ENCODE data around the gene ZNF668.

The ZNF668 gene

GRCh38 chr16:31073970-31074813 is at the start of gene ZNF668, which contains the start of gene ZNF646:
TSS of gene ZNF668 (minus strand) at chr16:31074240. CDS start at chr16:31064459, 9,781 bp downstream.
TSS of gene ZNF646 (plus strand) at chr16:31074422. CDS start at chr16:31076325, 1,903 bp downstream.
- peak; percentile 97 to 98 for DNase-seq

DNA sequence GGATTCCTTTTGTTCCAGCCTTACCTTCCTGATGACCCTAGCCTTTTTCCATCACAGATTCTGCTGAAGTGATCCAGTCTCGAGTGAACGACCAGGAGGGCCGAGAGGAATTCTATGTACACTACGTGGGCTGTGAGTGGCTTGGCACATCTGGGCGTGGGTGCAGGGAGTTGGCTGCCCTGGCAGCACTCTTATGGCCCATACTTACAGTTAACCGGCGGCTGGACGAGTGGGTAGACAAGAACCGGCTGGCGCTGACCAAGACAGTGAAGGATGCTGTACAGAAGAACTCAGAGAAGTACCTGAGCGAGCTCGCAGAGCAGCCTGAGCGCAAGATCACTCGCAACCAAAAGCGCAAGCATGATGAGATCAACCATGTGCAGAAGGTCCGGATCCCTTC is 46.1 kb upstream of the ZNF668 start:
- no peak for DNase-seq

DNA sequence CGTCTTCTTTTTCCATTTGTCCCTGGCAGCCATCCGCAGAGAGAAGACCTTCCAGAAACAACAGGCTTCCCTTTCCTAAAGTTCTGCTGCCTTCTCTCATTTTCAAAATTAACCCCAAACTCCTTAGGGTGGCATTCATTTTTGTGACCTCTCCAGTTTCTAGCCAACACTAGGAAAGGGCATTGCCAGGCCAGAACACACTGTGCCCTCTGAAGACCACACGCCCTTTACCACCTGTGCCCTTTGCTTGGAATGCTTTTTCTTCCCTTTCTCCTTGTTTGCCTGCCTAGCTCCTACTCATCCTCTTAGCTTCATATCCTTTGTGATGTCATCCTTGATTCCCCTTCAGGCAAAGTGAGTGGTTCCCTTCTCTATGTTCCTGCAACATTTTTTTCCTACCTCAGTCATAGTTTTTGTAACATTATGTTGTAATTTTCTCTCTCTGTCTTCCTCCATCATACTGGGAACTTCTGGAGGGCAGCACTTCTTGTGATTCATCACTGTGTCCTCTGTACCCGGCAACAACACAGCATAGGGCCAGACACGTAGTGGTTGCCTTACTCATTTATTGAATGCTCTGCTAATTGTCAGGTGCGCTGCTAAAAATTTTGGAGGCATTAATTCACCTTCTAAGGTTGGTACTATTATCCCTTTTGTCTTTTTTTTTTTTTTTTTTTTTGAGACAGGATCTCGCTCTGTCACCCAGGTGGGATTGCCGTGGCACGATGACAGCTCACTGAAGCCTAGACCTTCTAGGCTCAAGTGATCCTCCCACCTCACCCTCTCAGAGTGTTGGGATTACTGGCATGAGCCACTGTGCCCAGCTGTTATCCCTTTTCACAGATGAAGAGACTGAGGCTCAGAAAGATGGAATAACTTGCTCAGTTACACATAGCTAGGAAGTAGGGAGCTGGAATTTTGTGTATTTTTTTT is 44.4 kb upstream of the ZNF668 start:
- no peak for DNase-seq

DNA sequence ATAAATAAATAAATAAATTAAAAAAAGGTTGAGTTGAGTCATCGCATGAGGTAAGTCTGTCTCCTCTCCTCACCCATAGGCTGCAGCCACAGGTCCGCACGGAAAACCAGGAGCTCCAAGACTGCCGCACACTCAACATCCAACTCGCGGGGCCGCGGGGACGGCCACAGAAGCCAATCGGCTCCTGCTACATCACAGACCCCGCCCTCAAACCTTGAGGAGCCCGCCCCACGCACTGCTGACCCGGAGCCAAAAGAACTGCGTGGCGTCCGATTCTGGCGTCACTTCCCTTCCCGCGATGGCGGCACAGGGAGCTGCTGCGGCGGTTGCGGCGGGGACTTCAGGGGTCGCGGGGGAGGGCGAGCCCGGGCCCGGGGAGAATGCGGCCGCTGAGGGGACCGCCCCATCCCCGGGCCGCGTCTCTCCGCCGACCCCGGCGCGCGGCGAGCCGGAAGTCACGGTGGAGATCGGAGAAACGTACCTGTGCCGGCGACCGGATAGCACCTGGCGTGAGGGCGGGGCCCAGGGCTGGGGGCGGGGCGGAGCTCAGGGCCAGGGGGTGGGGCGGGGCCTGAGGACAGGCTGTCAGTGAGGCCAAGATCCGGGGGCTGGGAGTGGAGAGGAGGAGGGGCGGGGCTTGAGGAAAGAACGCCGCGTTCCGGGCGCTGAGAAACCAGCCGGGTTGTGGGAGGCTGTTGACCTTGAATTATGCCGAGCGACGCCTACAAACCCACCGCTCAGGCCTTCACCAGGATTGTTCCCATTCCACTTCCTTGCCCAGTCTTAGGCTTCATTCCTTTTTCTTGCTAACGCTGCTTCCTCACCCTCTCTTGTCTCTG is 43.6 kb upstream of the ZNF668 start, which contains the start of gene KAT8:
Gene KAT8 (plus strand): TSS at position 281 of the 839 bp plus-strand sequence. CDS start 18 bp downstream, at position 299.
- peak; percentile 97 to 98 for DNase-seq

- no peak for DNase-seq
Measured at GRCh38 chr16:31114468-31114867, 40.4 kb upstream of the ZNF668 start.

GRCh38 chr16:31113121-31114120 is 39.4 kb upstream of the ZNF668 start:
- DNase-seq: no peak

GRCh38 chr16:31112711-31113110 is 38.7 kb upstream of the ZNF668 start:
- DNase-seq: no peak

- DNase-seq: no peak
Measured at GRCh38 chr16:31111881-31112466, 37.9 kb upstream of the ZNF668 start.

DNA sequence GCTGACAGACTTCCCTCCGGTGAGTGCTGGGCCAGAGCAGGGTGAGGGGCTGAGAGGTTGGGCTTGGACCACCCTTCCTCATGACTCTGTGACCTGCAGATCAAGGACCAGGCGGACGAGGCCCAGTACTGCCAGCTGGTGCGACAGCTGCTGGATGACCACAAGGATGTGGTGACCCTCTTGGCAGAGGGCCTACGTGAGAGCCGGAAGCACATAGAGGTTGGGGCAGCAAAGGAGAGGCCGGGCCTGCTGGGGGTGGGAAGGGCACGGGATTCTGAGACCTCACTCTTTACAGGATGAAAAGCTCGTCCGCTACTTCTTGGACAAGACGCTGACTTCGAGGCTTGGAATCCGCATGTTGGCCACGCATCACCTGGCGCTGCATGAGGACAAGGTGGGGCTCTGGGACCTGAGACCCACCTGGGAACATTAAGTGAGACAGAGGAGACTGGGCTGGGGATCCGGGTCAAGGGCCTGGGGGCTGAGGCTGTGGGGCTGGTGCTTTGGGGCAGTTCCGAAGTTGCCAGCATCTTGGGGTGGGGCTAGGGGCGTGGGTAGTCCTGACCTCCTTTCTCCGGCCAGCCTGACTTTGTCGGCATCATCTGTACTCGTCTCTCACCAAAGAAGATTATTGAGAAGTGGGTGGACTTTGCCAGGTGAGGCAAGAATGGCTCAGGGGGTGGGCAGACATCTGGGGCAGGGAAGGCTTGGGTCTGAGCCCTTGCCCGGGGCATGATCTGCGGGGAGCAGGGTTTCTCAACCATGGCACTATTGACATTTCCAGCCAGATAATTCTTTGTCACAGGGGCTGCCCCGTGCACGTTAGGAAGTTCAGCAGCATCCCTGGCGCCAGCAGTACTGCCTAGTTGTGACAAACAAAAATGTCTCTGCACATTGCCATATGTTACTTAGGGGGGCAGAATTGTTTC is 36.3 kb upstream of the ZNF668 start:
- no peak for DNase-seq

- DNase-seq: no peak
Measured at GRCh38 chr16:31109622-31110021, 35.6 kb upstream of the ZNF668 start.

- DNase-seq: no peak
Measured at GRCh38 chr16:31108794-31109558, 34.9 kb upstream of the ZNF668 start.

DNA sequence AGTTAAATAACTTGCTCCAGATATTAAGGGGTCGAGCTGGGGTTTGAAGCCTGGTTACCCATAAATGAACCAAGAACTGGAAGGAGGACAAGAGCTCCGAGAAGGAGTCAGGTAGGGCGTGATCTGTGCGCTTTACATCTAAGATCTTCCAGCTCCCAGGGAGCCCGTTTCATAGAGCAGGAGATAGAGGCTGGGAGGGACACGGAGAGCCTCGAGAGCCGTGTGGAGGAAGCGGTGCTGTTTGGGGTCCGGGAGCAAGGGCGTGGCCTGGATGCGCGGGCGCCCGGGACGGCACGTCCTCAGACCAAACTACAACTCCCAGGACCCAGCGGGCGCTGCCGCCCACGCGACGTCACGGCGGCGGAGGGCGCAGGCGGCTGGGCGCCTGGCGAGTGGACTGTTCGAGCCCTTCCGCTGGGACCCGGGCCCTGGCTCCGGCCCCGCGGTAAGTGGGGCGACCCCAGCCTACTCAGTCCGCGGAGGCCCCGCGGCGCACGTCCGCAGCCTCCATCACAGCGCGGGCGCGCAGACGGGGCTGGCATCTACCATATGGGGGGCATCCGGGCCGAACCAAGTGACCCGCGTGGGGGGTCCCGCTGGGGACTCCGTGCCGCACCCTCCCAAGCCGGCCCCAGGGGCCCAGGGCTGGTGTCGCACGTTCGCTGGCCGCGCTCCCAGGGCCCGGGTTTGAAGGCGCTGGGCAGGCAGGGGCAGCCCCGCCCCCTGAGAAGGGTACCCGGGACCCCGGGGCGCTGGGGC is 34.2 kb upstream of the ZNF668 start, which contains the start of gene BCKDK:
Gene BCKDK (plus strand): TSS at position 352 of the 759 bp plus-strand sequence. CDS start 838 bp downstream, outside the sequence.
- peak; percentile 78 to 86 for DNase-seq

- peak; percentile 43 to 48 for DNase-seq
Measured at GRCh38 chr16:31107465-31107867, 33.4 kb upstream of the ZNF668 start.

DNA sequence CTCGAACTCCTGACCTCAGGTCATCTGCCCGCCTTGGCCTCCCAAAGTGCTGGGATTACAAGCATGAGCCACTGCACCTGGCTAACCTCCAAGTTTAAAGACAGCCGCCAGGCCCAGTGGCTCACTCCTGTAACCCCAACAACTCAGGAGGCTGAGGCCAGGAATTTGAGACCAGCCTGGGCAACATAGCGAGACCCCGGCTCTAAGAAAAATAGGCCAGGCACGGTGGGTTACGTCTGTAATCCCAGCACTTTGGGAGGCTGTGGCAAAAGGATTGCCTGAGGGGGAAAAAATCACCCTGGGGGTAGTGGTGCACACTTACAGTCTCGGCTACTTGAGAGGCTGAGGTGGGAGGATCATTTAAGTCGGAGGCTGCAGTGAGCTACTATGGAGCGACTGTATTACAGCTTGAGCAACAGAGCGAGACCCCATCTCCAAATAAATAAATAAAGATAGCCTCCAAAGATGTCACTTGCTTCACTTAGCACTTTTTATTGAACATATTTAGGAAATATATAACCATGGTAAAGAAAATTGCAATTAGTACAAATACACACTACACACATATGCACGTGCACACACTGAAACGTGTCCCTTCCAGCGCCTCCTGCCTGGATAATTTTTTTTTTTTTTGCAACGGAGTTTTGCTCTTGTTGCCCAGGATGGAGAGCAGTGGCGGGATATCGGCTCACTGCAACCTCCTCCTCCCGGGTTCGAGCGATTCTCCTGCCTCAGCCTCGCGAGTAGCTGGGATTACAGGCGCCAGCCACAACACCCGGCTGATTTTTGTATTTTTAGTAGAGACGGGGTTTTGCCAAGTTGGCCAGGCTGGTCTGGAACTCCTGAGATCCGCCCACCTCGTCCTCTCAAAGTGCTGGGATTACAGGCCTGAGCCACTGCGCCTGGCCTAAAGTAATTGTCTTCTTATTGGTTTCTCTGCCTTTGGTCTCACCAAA is 32.7 kb upstream of the ZNF668 start:
- no peak for DNase-seq

DNA sequence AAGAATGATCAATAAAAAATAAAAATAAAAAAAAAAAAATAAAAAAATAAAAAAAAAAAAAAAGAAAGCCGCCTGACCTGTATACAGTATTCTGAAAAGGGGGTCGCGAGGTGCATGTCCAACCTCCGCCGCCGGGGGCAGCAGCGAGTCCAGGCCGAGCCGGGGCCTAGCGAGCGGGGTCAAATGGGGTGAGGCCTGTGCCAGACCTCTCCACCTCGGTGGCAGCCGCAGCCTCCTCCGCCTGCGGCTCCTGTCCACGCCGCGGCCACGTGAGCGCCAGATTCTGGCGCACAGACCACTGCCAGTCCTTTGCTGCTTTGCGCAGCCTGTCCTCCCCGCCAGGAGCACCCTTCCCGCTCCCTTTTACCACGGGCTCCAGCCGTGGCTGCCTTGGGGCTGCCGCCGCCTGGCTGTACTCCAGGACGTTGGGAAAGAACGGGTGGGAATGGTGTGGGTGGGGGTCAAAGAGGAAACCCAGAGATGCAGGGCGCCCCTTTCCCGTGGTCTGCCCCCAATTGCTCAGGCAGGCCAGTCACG is 31.7 kb upstream of the ZNF668 start:
- DNase-seq: peak; percentile 86 to 91

Measured in stimulated activated CD4-positive, alpha-beta T cell treated with anti-CD3 and anti-CD28 coated beads, Interleukin-2, amount 100 ng/mL, for 24 hours (primary cell).